H9 (cell line): Measurements from ENCODE around the gene MBD5. TPM values are rescaled to one million over a fixed set of nuclear protein-coding genes. Genes with fewer than 3 reads are reported as not detected.

ENCODE experiments used
- DNase-seq: peaks from one replicate; pipeline ENCODE4 v3.0.0-alpha.2; 2017
- H2AFZ ChIP-seq: one replicate; pipeline ENCODE4 v1.6.1; 2013; ENCODE audit warnings: mild to moderate bottlenecking, low read length, control low read depth, moderate library complexity
- H2AK5ac ChIP-seq: 2 replicates; pipeline ENCODE4 v1.6.1; 2013; ENCODE audit warnings: low read length, control low read depth, mixed read lengths; ENCODE audit not compliant: insufficient read length
- H2BK120ac ChIP-seq: one replicate; pipeline ENCODE4 v1.6.1; 2013; ENCODE audit warnings: low read depth, mild to moderate bottlenecking, low read length, control low read depth, inconsistent platforms; ENCODE audit not compliant: poor library complexity, severe bottlenecking
- H2BK12ac ChIP-seq: 2 replicates; pipeline ENCODE4 v1.6.1; 2013; ENCODE audit warnings: low read length, control low read depth, mixed read lengths, low read depth; ENCODE audit not compliant: insufficient read length
- H2BK15ac ChIP-seq: 2 replicates; pipeline ENCODE4 v1.6.1; 2013; ENCODE audit warnings: low read depth, low read length, control low read depth
- H2BK20ac ChIP-seq: one replicate; pipeline ENCODE4 v1.6.1; 2013; ENCODE audit warnings: low read depth, mild to moderate bottlenecking, low read length, control low read depth, inconsistent platforms; ENCODE audit not compliant: poor library complexity, severe bottlenecking
- H2BK5ac ChIP-seq: 2 replicates; pipeline ENCODE4 v1.6.1; 2013; ENCODE audit warnings: low read length, control low read depth, mixed read lengths; ENCODE audit not compliant: insufficient read length
- H3K14ac ChIP-seq: 2 replicates; pipeline ENCODE4 v1.6.1; 2013; ENCODE audit warnings: low read length, control low read depth; ENCODE audit not compliant: insufficient read depth
- H3K18ac ChIP-seq: 2 replicates; pipeline ENCODE4 v1.6.1; 2013; ENCODE audit warnings: low read depth, mild to moderate bottlenecking, mixed read lengths, low read length, control low read depth; ENCODE audit not compliant: insufficient read length
- H3K23ac ChIP-seq: 2 replicates; pipeline ENCODE4 v1.6.1; 2013; ENCODE audit warnings: low read length, control low read depth, mixed read lengths, low read depth; ENCODE audit not compliant: insufficient read length
- H3K23me2 ChIP-seq: 2 replicates; pipeline ENCODE4 v1.6.1; 2013; ENCODE audit warnings: low read depth, mild to moderate bottlenecking, mixed read lengths, low read length, control low read depth; ENCODE audit not compliant: insufficient read length, poor library complexity, severe bottlenecking
- H3K27ac ChIP-seq: 2 replicates; pipeline ENCODE4 v1.5.1; 2013; ENCODE audit warnings: low read length, control low read depth, mixed read lengths, low read depth; ENCODE audit not compliant: insufficient read length
- H3K27me3 ChIP-seq: 2 replicates; pipeline ENCODE4 v1.6.1; 2013; ENCODE audit warnings: low read length, control low read depth, inconsistent platforms; ENCODE audit not compliant: insufficient read depth
- H3K4ac ChIP-seq: 2 replicates; pipeline ENCODE4 v1.6.1; 2013; ENCODE audit warnings: low read depth, mild to moderate bottlenecking, control low read depth, inconsistent platforms, low read length, moderate library complexity
- H3K4me1 ChIP-seq: 2 replicates; pipeline ENCODE4 v1.6.1; 2013; ENCODE audit warnings: low read length, control low read depth, inconsistent platforms; ENCODE audit not compliant: insufficient read depth
- H3K4me2 ChIP-seq: 2 replicates; pipeline ENCODE4 v1.6.1; 2013; ENCODE audit warnings: low read length, control low read depth, mixed read lengths; ENCODE audit not compliant: insufficient read length, insufficient read depth
- H3K56ac ChIP-seq: 2 replicates; pipeline ENCODE4 v1.6.1; 2013; ENCODE audit warnings: low read depth, mild to moderate bottlenecking, mixed read lengths, low read length, control low read depth; ENCODE audit not compliant: insufficient read length
- H3K79me1 ChIP-seq: 2 replicates; pipeline ENCODE4 v1.6.1; 2013; ENCODE audit warnings: low read depth, mild to moderate bottlenecking, moderate library complexity, low read length, control low read depth, inconsistent platforms; ENCODE audit not compliant: insufficient read depth, poor library complexity, severe bottlenecking
- H3K79me2 ChIP-seq: 2 replicates; pipeline ENCODE4 v1.6.1; 2013; ENCODE audit warnings: low read length, control low read depth, inconsistent platforms; ENCODE audit not compliant: insufficient read depth
- H3K9ac ChIP-seq: 2 replicates; pipeline ENCODE4 v1.6.1; 2013; ENCODE audit warnings: low read length, control low read depth, mixed read lengths; ENCODE audit not compliant: insufficient read length; ENCODE audit errors: extremely low read depth
- H3K9me3 ChIP-seq: one replicate; pipeline ENCODE4 v1.6.1; 2013; ENCODE audit warnings: low read depth, low read length, inconsistent platforms; ENCODE audit not compliant: control insufficient read depth
- H3T11ph ChIP-seq: one replicate; pipeline ENCODE4 v1.6.1; 2013; ENCODE audit warnings: mild to moderate bottlenecking, low read length, control low read depth, inconsistent platforms
- H4K20me1 ChIP-seq: one replicate; pipeline ENCODE4 v1.6.1; 2013; ENCODE audit not compliant: control insufficient read depth, insufficient read length, insufficient read depth
- H4K5ac ChIP-seq: 2 replicates; pipeline ENCODE4 v1.6.1; 2013; ENCODE audit warnings: low read depth, mild to moderate bottlenecking, mixed read lengths, low read length, control low read depth; ENCODE audit not compliant: insufficient read length
- H4K8ac ChIP-seq: replicated peaks from 2 replicates; pipeline ENCODE4 v1.6.1; 2013; ENCODE audit warnings: low read length, control low read depth, mixed read lengths, low read depth; ENCODE audit not compliant: insufficient read length
- H4K91ac ChIP-seq: 2 replicates; pipeline ENCODE4 v1.6.1; 2013; ENCODE audit warnings: low read depth, mild to moderate bottlenecking, moderate library complexity, mixed read lengths, low read length, control low read depth; ENCODE audit not compliant: insufficient read length
- H3K27ac Mint-ChIP-seq, 3 experiments: 2 replicates in 2 of 3; 3 replicates in 1 of 3; pipeline ENCODE4 v1.8.0; 2020 to 2021; ENCODE audit warnings: mixed read lengths in 3 of 3, mild to moderate bottlenecking in 1 of 3, moderate library complexity in 1 of 3
- H3K27me3 Mint-ChIP-seq: 2 replicates; pipeline ENCODE4 v1.8.0; 2021; ENCODE audit warnings: low read depth, mild to moderate bottlenecking, moderate library complexity, mixed read lengths
- H3K36me3 Mint-ChIP-seq, 3 experiments: 2 replicates in 2 of 3; 3 replicates in 1 of 3; pipeline ENCODE4 v1.8.0; 2020 to 2021; ENCODE audit warnings: low read depth in 3 of 3, mixed read lengths in 3 of 3; ENCODE audit not compliant: insufficient read depth in 1 of 3
- H3K4me1 Mint-ChIP-seq, 2 experiments: 2 replicates each; pipeline ENCODE4 v1.8.0; 2020; ENCODE audit warnings: mixed read lengths in 2 of 2
- H3K4me3 Mint-ChIP-seq, 2 experiments: 2 replicates in 1 of 2; 3 replicates in 1 of 2; pipeline ENCODE4 v1.8.0; 2020 to 2021; ENCODE audit warnings: mild to moderate bottlenecking in 2 of 2, mixed read lengths in 2 of 2, moderate library complexity in 1 of 2
- H3K9me3 Mint-ChIP-seq, 2 experiments: 2 replicates in 1 of 2; 3 replicates in 1 of 2; pipeline ENCODE4 v1.8.0; 2020; ENCODE audit warnings: mild to moderate bottlenecking in 2 of 2, mixed read lengths in 2 of 2, moderate library complexity in 1 of 2
- WGBS: extraction: QIAGEN DNeasy Blood & Tissue Kit; methylation state at CpG from one replicate; pipeline ENCODE4 v1.1.7; 2013; ENCODE audit warnings: missing lambda C conversion rate, low lambda C conversion rate, mixed read lengths; ENCODE audit not compliant: insufficient read length; ENCODE audit errors: extremely low coverage; 5-methylcytosine and 5-hydroxymethylcytosine counted together
- total RNA-seq: library from RNA; stranded (reverse); gene quantifications from 2 replicates; pipeline ENCODE4 v1.2.1, GENCODE V29; 2021
- TF ChIP-seq, protein P1 (sequence below): fragments of 200-600 bp; sonication (generic); conservative IDR thresholded peaks from 3 replicates; pipeline ENCODE4 v1.8.0; 2021; ENCODE audit warnings: antibody characterized with exemption, mild to moderate bottlenecking

MBD5 gene
- total RNA-seq, 1 experiment from 2014 or later, result 23.1 TPM

- Histone ChIP-seq H2BK15ac (no peak overlapping the region), H4K91ac (no peak overlapping the region), H3K18ac (no peak overlapping the region), H3K23me2 (no peaks in the 10 kb centered on the region), H3K23ac (no peak overlapping the region), H2AFZ (no peak overlapping the region), H2AK5ac (no peak overlapping the region), H4K20me1 (no peaks in the 10 kb centered on the region), H3K27ac (no peak overlapping the region), H2BK120ac (no peak overlapping the region), H3K9ac (no peak overlapping the region), H3K4ac (no peak overlapping the region), H3K14ac (no peak overlapping the region), H3T11ph (no peak overlapping the region), H4K5ac (no peak overlapping the region), H2BK12ac (no peak overlapping the region), H2BK5ac (no peak overlapping the region), H3K79me1 (no peaks in the 10 kb centered on the region), H3K56ac (no peak overlapping the region), H4K8ac (no peak overlapping the region), H3K9me3 (no peaks in the 10 kb centered on the region), H3K79me2 (no peaks in the 10 kb centered on the region), H3K4me1 (no peaks in the 10 kb centered on the region), H3K27me3 (no peaks in the 10 kb centered on the region), H3K4me2 (no peak overlapping the region), H2BK20ac (no peak overlapping the region)
- TF ChIP-seq, protein P1, sequence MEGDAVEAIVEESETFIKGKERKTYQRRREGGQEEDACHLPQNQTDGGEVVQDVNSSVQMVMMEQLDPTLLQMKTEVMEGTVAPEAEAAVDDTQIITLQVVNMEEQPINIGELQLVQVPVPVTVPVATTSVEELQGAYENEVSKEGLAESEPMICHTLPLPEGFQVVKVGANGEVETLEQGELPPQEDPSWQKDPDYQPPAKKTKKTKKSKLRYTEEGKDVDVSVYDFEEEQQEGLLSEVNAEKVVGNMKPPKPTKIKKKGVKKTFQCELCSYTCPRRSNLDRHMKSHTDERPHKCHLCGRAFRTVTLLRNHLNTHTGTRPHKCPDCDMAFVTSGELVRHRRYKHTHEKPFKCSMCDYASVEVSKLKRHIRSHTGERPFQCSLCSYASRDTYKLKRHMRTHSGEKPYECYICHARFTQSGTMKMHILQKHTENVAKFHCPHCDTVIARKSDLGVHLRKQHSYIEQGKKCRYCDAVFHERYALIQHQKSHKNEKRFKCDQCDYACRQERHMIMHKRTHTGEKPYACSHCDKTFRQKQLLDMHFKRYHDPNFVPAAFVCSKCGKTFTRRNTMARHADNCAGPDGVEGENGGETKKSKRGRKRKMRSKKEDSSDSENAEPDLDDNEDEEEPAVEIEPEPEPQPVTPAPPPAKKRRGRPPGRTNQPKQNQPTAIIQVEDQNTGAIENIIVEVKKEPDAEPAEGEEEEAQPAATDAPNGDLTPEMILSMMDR, result no peak
- H3K4me3 Mint-ChIP-seq, result no peak overlapping the region
- no CpG with 5 or more reads among the region's 2 CpGs for WGBS
- H3K4me1 Mint-ChIP-seq, result no peaks in the 10 kb centered on the region; a peak in 1 of 4 replicates
- H3K36me3 Mint-ChIP-seq, result no peaks in the 10 kb centered on the region
- H3K27me3 Mint-ChIP-seq, result no peaks in the 10 kb centered on the region
- no peak overlapping the region for H3K27ac Mint-ChIP-seq
- no peaks in the 10 kb centered on the region for H3K9me3 Mint-ChIP-seq
- DNase-seq, result peak; percentile 47
Observed at GRCh38 chr2:148209603-148210002, 188.7 kb downstream of the MBD5 start.
